Endothelial cell of umbilical vein (primary cell): Measurements from ENCODE around the gene KCNQ5.

Source experiments
- EZH2 ChIP-seq: IDR thresholded peaks from 2 replicates; pipeline ENCODE4 v1.6.1; 2012; ENCODE audit warnings: borderline replicate concordance, low read depth, mild to moderate bottlenecking, moderate library complexity, low read length, inconsistent platforms; ENCODE audit not compliant: severe bottlenecking
- FOS ChIP-seq: IDR thresholded peaks from 2 replicates; pipeline ENCODE4 v1.6.1; 2011; ENCODE audit warnings: mild to moderate bottlenecking, low read length, moderate library complexity, borderline replicate concordance; ENCODE audit not compliant: insufficient read depth
- GATA2 ChIP-seq: IDR thresholded peaks from 2 replicates; pipeline ENCODE4 v1.7.0; 2011; ENCODE audit warnings: low read depth, mild to moderate bottlenecking, moderate library complexity, mixed read lengths, low read length; ENCODE audit not compliant: insufficient read length, insufficient read depth
- JUN ChIP-seq: IDR thresholded peaks from 2 replicates; pipeline ENCODE4 v1.6.1; 2011; ENCODE audit warnings: borderline replicate concordance, low read depth; ENCODE audit not compliant: insufficient read length, insufficient read depth
- MYC ChIP-seq: IDR thresholded peaks from one replicate; pipeline ENCODE4 v1.6.1; 2011; ENCODE audit warnings: mild to moderate bottlenecking, low read depth, low read length
- POLR2A ChIP-seq: IDR thresholded peaks from 2 replicates; pipeline ENCODE4 v1.6.1; 2012; ENCODE audit warnings: low read depth, mild to moderate bottlenecking, control low read depth, low read length
- POLR2AphosphoS5 ChIP-seq: IDR thresholded peaks from 2 replicates; pipeline ENCODE4 v1.6.1; 2012; ENCODE audit warnings: low read depth, mild to moderate bottlenecking, control low read depth, low read length, moderate library complexity; ENCODE audit not compliant: insufficient read depth
- TF ChIP-seq, protein P1 (sequence below), 2 donors: IDR thresholded peaks; 1 replicate in 1 of 2; 2 replicates in 1 of 2; pipeline ENCODE4 v1.5.1; 2011; ENCODE audit warnings: low read length in 2 of 2, mild to moderate bottlenecking in 2 of 2, moderate library complexity in 2 of 2, control low read depth in 1 of 2, inconsistent platforms in 1 of 2, low read depth in 1 of 2; ENCODE audit not compliant: insufficient read depth in 1 of 2; ENCODE audit errors: extremely low read depth in 1 of 2
- TF ChIP-seq, protein P2 (sequence below): IDR thresholded peaks from 2 replicates; pipeline ENCODE4 v1.6.1; 2011; ENCODE audit not compliant: insufficient read depth, insufficient read length

DNA sequence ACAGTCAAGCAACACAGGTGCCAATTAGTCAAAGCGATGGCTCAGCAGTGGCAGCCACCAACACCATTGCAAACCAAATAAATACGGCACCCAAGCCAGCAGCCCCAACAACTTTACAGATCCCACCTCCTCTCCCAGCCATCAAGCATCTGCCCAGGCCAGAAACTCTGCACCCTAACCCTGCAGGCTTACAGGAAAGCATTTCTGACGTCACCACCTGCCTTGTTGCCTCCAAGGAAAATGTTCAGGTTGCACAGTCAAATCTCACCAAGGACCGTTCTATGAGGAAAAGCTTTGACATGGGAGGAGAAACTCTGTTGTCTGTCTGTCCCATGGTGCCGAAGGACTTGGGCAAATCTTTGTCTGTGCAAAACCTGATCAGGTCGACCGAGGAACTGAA is 572.9 kb downstream of the KCNQ5 start:
- TF ChIP-seq, protein P1, sequence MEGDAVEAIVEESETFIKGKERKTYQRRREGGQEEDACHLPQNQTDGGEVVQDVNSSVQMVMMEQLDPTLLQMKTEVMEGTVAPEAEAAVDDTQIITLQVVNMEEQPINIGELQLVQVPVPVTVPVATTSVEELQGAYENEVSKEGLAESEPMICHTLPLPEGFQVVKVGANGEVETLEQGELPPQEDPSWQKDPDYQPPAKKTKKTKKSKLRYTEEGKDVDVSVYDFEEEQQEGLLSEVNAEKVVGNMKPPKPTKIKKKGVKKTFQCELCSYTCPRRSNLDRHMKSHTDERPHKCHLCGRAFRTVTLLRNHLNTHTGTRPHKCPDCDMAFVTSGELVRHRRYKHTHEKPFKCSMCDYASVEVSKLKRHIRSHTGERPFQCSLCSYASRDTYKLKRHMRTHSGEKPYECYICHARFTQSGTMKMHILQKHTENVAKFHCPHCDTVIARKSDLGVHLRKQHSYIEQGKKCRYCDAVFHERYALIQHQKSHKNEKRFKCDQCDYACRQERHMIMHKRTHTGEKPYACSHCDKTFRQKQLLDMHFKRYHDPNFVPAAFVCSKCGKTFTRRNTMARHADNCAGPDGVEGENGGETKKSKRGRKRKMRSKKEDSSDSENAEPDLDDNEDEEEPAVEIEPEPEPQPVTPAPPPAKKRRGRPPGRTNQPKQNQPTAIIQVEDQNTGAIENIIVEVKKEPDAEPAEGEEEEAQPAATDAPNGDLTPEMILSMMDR (IDR thresholded peaks at IDR 0.05; ENCODE audit: extremely low read depth in 1 of 2, insufficient read depth in 1 of 2, low read depth in 1 of 2, low read length in 2 of 2): no peak
- no peak for TF ChIP-seq POLR2A
- TF ChIP-seq MYC: no peak
- no peak for TF ChIP-seq EZH2
- TF ChIP-seq, protein P2, sequence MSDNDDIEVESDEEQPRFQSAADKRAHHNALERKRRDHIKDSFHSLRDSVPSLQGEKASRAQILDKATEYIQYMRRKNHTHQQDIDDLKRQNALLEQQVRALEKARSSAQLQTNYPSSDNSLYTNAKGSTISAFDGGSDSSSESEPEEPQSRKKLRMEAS: no peak
- no peak for TF ChIP-seq JUN
- no peak for TF ChIP-seq POLR2AphosphoS5
- TF ChIP-seq GATA2: no peak
- no peak for TF ChIP-seq FOS
